Progenitor cell of endocrine pancreas (in vitro differentiated cells): ENCODE measurements around the gene SHC3. TPM values are rescaled to one million over a fixed set of nuclear protein-coding genes. Genes with fewer than 3 reads are reported as not detected.

Experiments used
- DNase-seq: peaks from one replicate; pipeline ENCODE4 v3.0.0; 2021; ENCODE audit warnings: low spot score; ENCODE audit not compliant: unreplicated experiment
- H3K27ac Mint-ChIP-seq: 2 replicates; pipeline ENCODE4 v1.8.0; 2021; ENCODE audit warnings: mild to moderate bottlenecking, moderate library complexity, mixed read lengths
- H3K27me3 Mint-ChIP-seq: 2 replicates; pipeline ENCODE4 v1.8.0; 2021; ENCODE audit warnings: mixed read lengths
- H3K36me3 Mint-ChIP-seq: 2 replicates; pipeline ENCODE4 v1.8.0; 2022; ENCODE audit warnings: mixed read lengths; ENCODE audit not compliant: insufficient read depth
- H3K4me1 Mint-ChIP-seq: 2 replicates; pipeline ENCODE4 v1.8.0; 2021; ENCODE audit warnings: low read depth, mixed read lengths
- H3K4me3 Mint-ChIP-seq: 2 replicates; pipeline ENCODE4 v1.8.0; 2021; ENCODE audit warnings: low read depth, mild to moderate bottlenecking, moderate library complexity, mixed read lengths
- H3K9me3 Mint-ChIP-seq: 2 replicates; pipeline ENCODE4 v1.8.0; 2021; ENCODE audit warnings: low read depth, mixed read lengths
- total RNA-seq: library from RNA; stranded (reverse); gene quantifications from 2 replicates; pipeline ENCODE4 v1.2.1, GENCODE V29; 2021
- TF ChIP-seq, protein P1 (sequence below): fragments of 200-600 bp; sonication (generic); IDR thresholded peaks from one replicate; pipeline ENCODE4 v1.5.0; 2021; ENCODE audit warnings: antibody characterized with exemption, mild to moderate bottlenecking; ENCODE audit not compliant: unreplicated experiment

The SHC3 gene
- total RNA-seq, 1 donor from 2014 or later, result 1.3 TPM

DNA sequence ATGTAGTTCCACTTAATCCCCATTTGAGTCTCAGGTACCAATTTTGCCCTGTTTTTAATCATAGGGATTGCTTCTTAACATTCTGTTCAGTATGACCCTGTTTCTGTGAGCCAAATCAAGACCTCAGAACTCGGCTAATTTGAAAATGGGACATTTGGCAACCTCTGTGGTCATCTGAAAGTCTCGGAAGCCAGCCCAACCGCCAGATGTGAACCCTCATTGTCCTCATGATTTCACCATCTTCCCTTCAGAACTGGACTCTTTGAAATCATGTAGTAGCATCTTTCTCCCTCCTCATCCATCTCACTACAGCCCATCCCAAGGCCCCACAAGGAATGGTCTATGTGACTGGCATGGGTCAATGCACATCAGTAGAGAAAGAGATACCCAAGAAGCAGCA is 98.4 kb downstream of the SHC3 start:
- DNase-seq, result no peak
- Mint-ChIP-seq H3K4me3 (no peak overlapping the region), H3K36me3 (no peaks in the 10 kb centered on the region), H3K27me3 (no peaks in the 10 kb centered on the region), H3K9me3 (no peaks in the 10 kb centered on the region), H3K4me1 (peaks cover 28% of the 10 kb centered on the region), H3K27ac (no peak overlapping the region)
- TF ChIP-seq, protein P1, sequence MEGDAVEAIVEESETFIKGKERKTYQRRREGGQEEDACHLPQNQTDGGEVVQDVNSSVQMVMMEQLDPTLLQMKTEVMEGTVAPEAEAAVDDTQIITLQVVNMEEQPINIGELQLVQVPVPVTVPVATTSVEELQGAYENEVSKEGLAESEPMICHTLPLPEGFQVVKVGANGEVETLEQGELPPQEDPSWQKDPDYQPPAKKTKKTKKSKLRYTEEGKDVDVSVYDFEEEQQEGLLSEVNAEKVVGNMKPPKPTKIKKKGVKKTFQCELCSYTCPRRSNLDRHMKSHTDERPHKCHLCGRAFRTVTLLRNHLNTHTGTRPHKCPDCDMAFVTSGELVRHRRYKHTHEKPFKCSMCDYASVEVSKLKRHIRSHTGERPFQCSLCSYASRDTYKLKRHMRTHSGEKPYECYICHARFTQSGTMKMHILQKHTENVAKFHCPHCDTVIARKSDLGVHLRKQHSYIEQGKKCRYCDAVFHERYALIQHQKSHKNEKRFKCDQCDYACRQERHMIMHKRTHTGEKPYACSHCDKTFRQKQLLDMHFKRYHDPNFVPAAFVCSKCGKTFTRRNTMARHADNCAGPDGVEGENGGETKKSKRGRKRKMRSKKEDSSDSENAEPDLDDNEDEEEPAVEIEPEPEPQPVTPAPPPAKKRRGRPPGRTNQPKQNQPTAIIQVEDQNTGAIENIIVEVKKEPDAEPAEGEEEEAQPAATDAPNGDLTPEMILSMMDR, result no peak

DNA sequence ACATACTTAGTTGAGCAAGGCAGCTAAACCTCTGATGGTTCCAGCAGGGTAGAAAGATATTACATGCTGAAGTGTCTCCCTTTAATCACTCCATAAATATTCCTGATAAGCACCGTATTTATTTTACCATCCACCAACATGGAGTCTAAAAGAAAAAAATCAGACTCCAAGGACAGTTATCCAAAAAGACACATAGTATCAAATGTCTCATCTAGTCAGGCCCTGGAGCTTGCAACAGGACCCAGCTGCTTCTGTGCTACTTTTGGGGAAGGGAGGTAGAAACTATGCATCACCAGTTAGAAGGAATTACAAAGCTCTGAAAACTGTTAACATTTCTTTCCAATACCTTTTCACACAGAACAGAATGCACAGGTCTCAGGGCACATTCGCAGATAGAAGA is 99.2 kb downstream of the SHC3 start:
- no peaks in the 10 kb centered on the region for H3K9me3 Mint-ChIP-seq
- no peak overlapping the region for H3K4me3 Mint-ChIP-seq
- no peak for DNase-seq
- no peaks in the 10 kb centered on the region for H3K27me3 Mint-ChIP-seq
- H3K36me3 Mint-ChIP-seq, result no peaks in the 10 kb centered on the region
- no peak overlapping the region for H3K27ac Mint-ChIP-seq
- H3K4me1 Mint-ChIP-seq, result peaks cover 28% of the 10 kb centered on the region
- TF ChIP-seq, protein P1, result no peak

DNA sequence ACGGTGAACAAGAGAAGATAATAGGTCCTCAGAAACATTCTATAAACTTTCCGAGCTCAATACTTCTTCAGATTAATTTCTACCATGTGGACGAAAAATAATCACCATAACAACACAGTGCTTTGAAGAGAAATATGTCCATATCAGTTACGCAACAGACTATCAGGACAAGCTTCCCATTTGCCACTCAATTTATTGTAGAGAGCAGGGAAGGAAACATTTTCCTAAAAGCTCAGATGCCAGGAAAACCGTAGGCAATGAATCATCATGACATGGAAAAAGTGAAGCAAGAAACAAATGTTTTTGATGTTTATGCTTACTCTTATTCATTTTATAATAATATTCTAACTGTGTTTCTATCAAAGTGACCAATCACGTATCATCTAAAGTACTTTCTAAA is 99.8 kb downstream of the SHC3 start:
- DNase-seq, result no peak
- Mint-ChIP-seq H3K9me3 (no peaks in the 10 kb centered on the region), H3K4me1 (peaks cover 26% of the 10 kb centered on the region), H3K36me3 (no peaks in the 10 kb centered on the region), H3K27ac (no peak overlapping the region), H3K4me3 (no peak overlapping the region), H3K27me3 (no peaks in the 10 kb centered on the region)
- TF ChIP-seq, protein P1, result no peak

DNA sequence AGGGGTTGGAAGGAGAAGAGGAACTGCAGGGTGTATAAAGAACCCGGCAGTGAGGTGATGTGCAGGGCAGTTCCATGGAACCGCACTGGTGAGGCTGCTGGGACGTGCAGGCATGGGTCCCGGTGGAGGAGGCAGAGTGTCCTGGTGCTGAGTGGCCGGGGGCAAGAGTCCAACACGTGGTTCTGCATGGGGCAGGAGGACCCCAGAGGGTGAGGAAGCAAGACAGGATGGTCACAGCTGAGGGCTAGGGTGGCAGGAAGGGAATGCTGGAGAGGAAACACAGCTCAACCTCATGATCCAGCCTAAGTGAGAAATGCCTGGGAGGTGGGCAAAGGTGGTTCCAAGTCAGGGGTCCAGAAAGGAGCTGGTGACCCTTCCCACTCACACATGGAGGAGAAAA is 100.2 kb downstream of the SHC3 start:
- H3K27ac Mint-ChIP-seq, result no peak overlapping the region
- TF ChIP-seq, protein P1, result no peak
- no peaks in the 10 kb centered on the region for H3K9me3 Mint-ChIP-seq
- peaks cover 22% of the 10 kb centered on the region for H3K4me1 Mint-ChIP-seq
- DNase-seq, result no peak
- no peaks in the 10 kb centered on the region for H3K27me3 Mint-ChIP-seq
- no peaks in the 10 kb centered on the region for H3K36me3 Mint-ChIP-seq
- H3K4me3 Mint-ChIP-seq, result no peak overlapping the region

DNA sequence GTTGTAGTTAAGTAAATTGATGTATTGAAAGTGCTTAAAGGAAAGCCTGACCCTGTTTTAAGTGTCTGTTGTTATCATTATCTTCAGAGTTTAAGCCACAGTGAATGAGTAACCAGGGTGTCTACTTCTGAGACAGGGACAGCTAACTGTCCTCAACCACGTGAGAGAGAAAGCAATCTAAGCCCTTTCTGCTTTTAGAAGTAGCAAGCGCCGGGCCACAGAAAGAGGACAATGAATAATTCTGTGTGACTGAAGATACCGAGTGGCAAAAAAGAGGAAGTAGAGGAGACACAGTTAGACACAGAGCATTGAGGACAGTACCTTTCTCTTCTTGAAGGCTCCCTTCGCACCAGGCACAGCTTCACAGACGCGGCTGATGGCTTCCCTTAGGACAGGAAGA is 101.1 kb downstream of the SHC3 start:
- TF ChIP-seq, protein P1, result no peak
- H3K27ac Mint-ChIP-seq, result peak overlapping the region; percentile 4
- H3K36me3 Mint-ChIP-seq, result no peaks in the 10 kb centered on the region
- no peak overlapping the region for H3K4me3 Mint-ChIP-seq
- peaks cover 3% of the 10 kb centered on the region for H3K27me3 Mint-ChIP-seq
- H3K9me3 Mint-ChIP-seq, result no peaks in the 10 kb centered on the region
- DNase-seq, result no peak
- H3K4me1 Mint-ChIP-seq, result peaks cover 18% of the 10 kb centered on the region
